Calu3 (cell line): ENCODE measurements around the gene FRK. TPM values are rescaled to one million over a fixed set of nuclear protein-coding genes. Genes with fewer than 3 reads are reported as not detected.
A peak's percentile ranks its signal among the peaks of the same experiment; 100 is the strongest.

Source experiments
- BruUV-seq: library from RNA; stranded (reverse); fragments of 400-500 nt; replicated peaks from 2 replicates; lab custom pipeline; 2021; lab: Mats Ljungman, UMichigan
- CTCF ChIA-PET: fragments of 300-600 bp; sonication (Branson Sonifier 250); formaldehyde crosslinking; loops from one replicate; lab custom pipeline; 2022; ENCODE audit warnings: antibody characterized with exemption; lab: Charles Lee
- DNase-seq: peaks from one replicate; pipeline ENCODE4 v3.0.0; 2022
- H3K27ac Mint-ChIP-seq: one replicate; pipeline ENCODE4 v1.8.0; 2022; ENCODE audit warnings: mixed read lengths; ENCODE audit not compliant: unreplicated experiment
- H3K27me3 Mint-ChIP-seq: one replicate; pipeline ENCODE4 v1.8.0; 2022; ENCODE audit warnings: mixed read lengths; ENCODE audit not compliant: unreplicated experiment
- H3K36me3 Mint-ChIP-seq: one replicate; pipeline ENCODE4 v1.8.0; 2022; ENCODE audit warnings: mild to moderate bottlenecking, moderate library complexity, mixed read lengths; ENCODE audit not compliant: insufficient read depth, unreplicated experiment
- H3K4me1 Mint-ChIP-seq: one replicate; pipeline ENCODE4 v1.8.0; 2022; ENCODE audit warnings: mild to moderate bottlenecking, low read depth, mixed read lengths; ENCODE audit not compliant: unreplicated experiment
- H3K4me3 Mint-ChIP-seq: one replicate; pipeline ENCODE4 v1.8.0; 2022; ENCODE audit warnings: mild to moderate bottlenecking, low read depth, moderate library complexity, mixed read lengths; ENCODE audit not compliant: unreplicated experiment
- H3K9me3 Mint-ChIP-seq: one replicate; pipeline ENCODE4 v1.8.0; 2022; ENCODE audit warnings: low read depth, mixed read lengths; ENCODE audit not compliant: unreplicated experiment
- intact Hi-C: fragments of 100-400 bp; cut with micrococcal nuclease; formaldehyde crosslinking; loops from one replicate; pipeline ENCODE4 v1.10.0; 2022; ENCODE audit not compliant: unreplicated experiment
- total RNA-seq: library from RNA; stranded (reverse); gene quantifications from 2 replicates; pipeline ENCODE4 v1.2.3, GENCODE V29; 2022
- TF ChIP-seq, protein P1 (sequence below): fragments of 200-600 bp; IDR thresholded peaks from one replicate; pipeline ENCODE4 v1.8.0; 2022; ENCODE audit warnings: antibody characterized with exemption; ENCODE audit not compliant: unreplicated experiment

Gene FRK
- total RNA-seq, 1 experiment from 2014 or later, result 21.2 TPM

DNA sequence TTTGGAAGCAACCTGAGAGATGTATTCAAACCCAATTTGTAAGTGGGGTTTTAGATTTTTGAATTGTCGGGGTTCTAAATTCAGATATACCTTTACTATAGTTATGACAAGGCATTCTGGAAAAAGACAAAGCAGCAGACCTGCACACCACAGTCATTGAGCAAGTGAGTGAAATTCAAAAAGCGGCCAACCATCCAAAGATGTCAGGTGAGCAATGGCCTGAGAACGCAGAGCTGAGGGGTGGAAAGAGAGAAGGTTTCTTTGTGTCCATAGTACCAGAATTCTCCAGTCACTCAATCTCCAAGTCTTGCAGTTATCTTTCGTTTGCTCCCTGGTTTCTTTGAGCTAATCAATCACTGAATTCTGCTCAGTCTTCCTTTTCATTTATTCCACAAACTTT lies 1.8 kb upstream of the FRK start:
- DNase-seq, result no peak
- H3K27me3 Mint-ChIP-seq, result no peaks in the 10 kb centered on the region
- H3K4me1 Mint-ChIP-seq, result peaks cover 13% of the 10 kb centered on the region
- no TSS peak for BruUV-seq
- no peaks in the 10 kb centered on the region for H3K9me3 Mint-ChIP-seq
- H3K27ac Mint-ChIP-seq, result no peak overlapping the region
- peaks cover 41% of the 10 kb centered on the region for H3K36me3 Mint-ChIP-seq
- no peak overlapping the region for H3K4me3 Mint-ChIP-seq
- TF ChIP-seq, protein P1, sequence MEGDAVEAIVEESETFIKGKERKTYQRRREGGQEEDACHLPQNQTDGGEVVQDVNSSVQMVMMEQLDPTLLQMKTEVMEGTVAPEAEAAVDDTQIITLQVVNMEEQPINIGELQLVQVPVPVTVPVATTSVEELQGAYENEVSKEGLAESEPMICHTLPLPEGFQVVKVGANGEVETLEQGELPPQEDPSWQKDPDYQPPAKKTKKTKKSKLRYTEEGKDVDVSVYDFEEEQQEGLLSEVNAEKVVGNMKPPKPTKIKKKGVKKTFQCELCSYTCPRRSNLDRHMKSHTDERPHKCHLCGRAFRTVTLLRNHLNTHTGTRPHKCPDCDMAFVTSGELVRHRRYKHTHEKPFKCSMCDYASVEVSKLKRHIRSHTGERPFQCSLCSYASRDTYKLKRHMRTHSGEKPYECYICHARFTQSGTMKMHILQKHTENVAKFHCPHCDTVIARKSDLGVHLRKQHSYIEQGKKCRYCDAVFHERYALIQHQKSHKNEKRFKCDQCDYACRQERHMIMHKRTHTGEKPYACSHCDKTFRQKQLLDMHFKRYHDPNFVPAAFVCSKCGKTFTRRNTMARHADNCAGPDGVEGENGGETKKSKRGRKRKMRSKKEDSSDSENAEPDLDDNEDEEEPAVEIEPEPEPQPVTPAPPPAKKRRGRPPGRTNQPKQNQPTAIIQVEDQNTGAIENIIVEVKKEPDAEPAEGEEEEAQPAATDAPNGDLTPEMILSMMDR, result no peak
- CTCF ChIA-PET, result interaction anchor here (0.7 to 2.3 kb wide), 4 partner anchors 8 to 260 kb away, joined by 3 to 6 read pairs (median 4); no protein-coding TSS in a partner anchor
- intact Hi-C loops, result no loop called here

DNA sequence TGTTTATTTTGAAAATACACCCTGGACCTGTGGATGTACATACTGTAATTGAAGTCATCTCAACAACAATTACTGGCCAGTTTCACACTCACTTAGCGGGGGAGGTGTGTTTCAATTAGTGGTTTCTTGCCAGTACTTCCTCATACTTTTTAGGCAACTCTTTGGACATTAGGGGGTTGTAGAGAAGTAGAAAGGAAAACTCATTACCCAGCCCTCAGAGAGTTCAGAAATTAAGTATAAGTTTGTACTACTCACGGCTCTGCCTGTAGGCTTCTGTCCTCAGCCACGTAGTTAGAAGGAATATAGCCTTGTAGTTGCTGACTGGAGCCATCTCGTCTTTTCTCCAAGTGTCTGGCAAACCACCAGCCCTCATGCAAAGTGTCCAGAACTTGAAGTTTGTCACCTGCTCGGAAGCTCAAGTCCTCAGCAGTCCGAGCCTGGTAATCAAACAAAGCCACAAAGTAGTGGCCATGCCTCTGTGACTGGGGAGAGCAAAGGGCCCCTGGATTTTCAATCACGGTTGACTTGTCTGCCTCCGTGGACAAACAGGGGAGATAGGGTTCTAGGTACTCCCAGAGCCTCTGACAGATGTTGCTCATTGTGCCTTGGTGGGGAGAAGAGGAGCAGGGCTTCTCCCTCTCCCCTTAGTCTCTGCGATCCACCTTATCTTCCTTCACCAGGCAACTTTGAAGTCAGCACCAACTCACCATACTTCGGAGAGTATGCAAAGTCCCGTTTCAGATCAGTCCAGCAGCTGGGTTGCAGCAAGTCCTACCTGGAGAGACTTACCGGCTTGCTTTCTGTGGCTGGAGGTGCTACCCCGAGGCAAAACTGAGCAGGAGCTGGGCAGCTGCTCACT lies 749 bp downstream of the FRK start:
- TSS peak; percentile 89 for BruUV-seq
- TF ChIP-seq, protein P1, result no peak
- intact Hi-C loops, result loop anchor here (1.0 to 2.0 kb wide), 2 partner anchors 39 to 49 kb away; no protein-coding TSS in a partner anchor
- no peaks in the 10 kb centered on the region for H3K9me3 Mint-ChIP-seq
- H3K27ac Mint-ChIP-seq, result peak overlapping the region; percentile 89
- H3K4me1 Mint-ChIP-seq, result peaks cover 13% of the 10 kb centered on the region
- peaks cover 52% of the 10 kb centered on the region for H3K36me3 Mint-ChIP-seq
- peak; percentile 50 for DNase-seq
- H3K4me3 Mint-ChIP-seq, result peak overlapping the region; percentile 72
- H3K27me3 Mint-ChIP-seq, result no peaks in the 10 kb centered on the region
- CTCF ChIA-PET, result interaction anchor here (0.6 to 2.1 kb wide), 16 partner anchors 7 to 387 kb away, joined by 3 to 25 read pairs (median 6); no protein-coding TSS in a partner anchor

DNA sequence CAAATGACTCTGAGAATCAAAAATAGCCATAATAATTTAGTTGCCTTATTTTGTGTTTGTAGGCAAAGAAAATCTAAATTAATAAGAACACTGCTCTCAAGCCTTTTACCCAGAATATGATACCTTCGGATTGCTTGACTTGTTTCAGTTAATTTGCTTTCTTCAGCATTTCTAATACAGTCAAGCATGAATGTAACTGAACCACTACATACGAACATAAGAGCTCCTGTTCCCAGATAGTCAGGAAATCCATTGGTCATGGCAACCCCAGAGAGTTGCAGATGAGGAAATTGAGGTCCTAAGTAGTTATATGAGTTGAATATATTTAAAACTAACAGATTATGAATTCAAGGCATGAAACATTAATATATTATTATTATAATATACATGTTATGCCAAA lies 2.9 kb downstream of the FRK start:
- H3K4me3 Mint-ChIP-seq, result peak overlapping the region; percentile 72
- TF ChIP-seq, protein P1, result no peak
- peaks cover 15% of the 10 kb centered on the region for H3K4me1 Mint-ChIP-seq
- DNase-seq, result no peak
- no peaks in the 10 kb centered on the region for H3K9me3 Mint-ChIP-seq
- H3K36me3 Mint-ChIP-seq, result peaks cover 52% of the 10 kb centered on the region
- H3K27me3 Mint-ChIP-seq, result no peaks in the 10 kb centered on the region
- intact Hi-C loops, result loop anchor here (2.0 kb wide), 1 partner anchor 15 kb away; no protein-coding TSS in a partner anchor
- peak overlapping the region; percentile 89 for H3K27ac Mint-ChIP-seq
- no TSS peak for BruUV-seq
- CTCF ChIA-PET, result interaction anchor here (0.6 to 1.7 kb wide), 5 partner anchors 22 to 804 kb away, joined by 3 to 12 read pairs (median 3); no protein-coding TSS in a partner anchor

DNA sequence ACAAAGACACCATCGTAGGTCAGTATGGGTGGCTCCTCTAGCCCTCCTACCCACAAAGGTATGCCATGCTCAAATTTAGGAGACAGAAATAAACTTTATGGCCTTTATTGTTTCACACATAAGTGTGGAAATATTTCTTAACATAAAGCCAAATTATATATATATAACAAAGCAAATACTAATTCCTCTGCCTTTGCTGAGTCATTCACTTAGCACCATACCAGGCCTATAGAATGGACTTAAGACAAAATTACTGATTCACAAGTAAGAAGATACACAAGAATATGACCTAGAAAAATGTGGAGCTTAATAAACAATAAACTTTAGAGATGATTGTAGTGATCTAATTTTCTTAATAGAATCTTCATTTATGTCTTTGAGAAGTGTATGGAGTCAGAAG lies 5.2 kb downstream of the FRK start:
- Mint-ChIP-seq H3K27ac (peak overlapping the region; percentile 71), H3K9me3 (no peaks in the 10 kb centered on the region), H3K4me3 (peak overlapping the region; percentile 54), H3K4me1 (peaks cover 13% of the 10 kb centered on the region), H3K27me3 (no peaks in the 10 kb centered on the region), H3K36me3 (peaks cover 44% of the 10 kb centered on the region)
- CTCF ChIA-PET, result interaction anchor here (0.6 to 1.4 kb wide), 4 partner anchors 14 to 548 kb away, joined by 4 to 7 read pairs (median 4); no protein-coding TSS in a partner anchor
- TF ChIP-seq, protein P1, result no peak
- BruUV-seq, result no TSS peak
- intact Hi-C loops, result no loop called here
- no peak for DNase-seq
